HFFc6 (cell line): ENCODE measurements around the gene MKI67. TPM values are rescaled to one million over a fixed set of nuclear protein-coding genes. Genes with fewer than 3 reads are reported as not detected.

Experiments used
- DNase-seq: peaks from one replicate; pipeline ENCODE4 v3.0.0-alpha.2; 2018
- H3K27ac Mint-ChIP-seq: 2 replicates; pipeline ENCODE4 v1.8.0; 2020; ENCODE audit warnings: mild to moderate bottlenecking, mixed read lengths
- H3K27me3 Mint-ChIP-seq: 2 replicates; pipeline ENCODE4 v1.8.0; 2021; ENCODE audit warnings: mild to moderate bottlenecking, moderate library complexity, mixed read lengths; ENCODE audit not compliant: insufficient read depth
- H3K36me3 Mint-ChIP-seq: 2 replicates; pipeline ENCODE4 v1.8.0; 2021; ENCODE audit warnings: low read depth, mixed read lengths
- H3K4me1 Mint-ChIP-seq: 2 replicates; pipeline ENCODE4 v1.8.0; 2020; ENCODE audit warnings: low read depth, mixed read lengths
- H3K4me3 Mint-ChIP-seq: 2 replicates; pipeline ENCODE4 v1.8.0; 2020; ENCODE audit warnings: mild to moderate bottlenecking, moderate library complexity, mixed read lengths
- H3K9me3 Mint-ChIP-seq: 2 replicates; pipeline ENCODE4 v1.8.0; 2020; ENCODE audit warnings: mild to moderate bottlenecking, mixed read lengths
- total RNA-seq, 6 experiments: library from RNA; stranded (reverse); fragmentation: NEBNext Ultra II Directional; extraction: Animal tissue kit (Norgen Biotek cat#: 25700); gene quantifications; 2 replicates in 1 of 6; 3 replicates in 5 of 6; pipeline ENCODE4 v1.2.3, GENCODE V29; 2021
- TF ChIP-seq, protein P1 (sequence below): fragments of 200-600 bp; sonication (generic); IDR thresholded peaks from 2 replicates; pipeline ENCODE4 v1.5.0; 2021; ENCODE audit warnings: antibody characterized with exemption, mild to moderate bottlenecking

Gene MKI67
- total RNA-seq, 6 experiments from 2014 or later = 38.2 to 77.0 (median 70.0) TPM

DNA sequence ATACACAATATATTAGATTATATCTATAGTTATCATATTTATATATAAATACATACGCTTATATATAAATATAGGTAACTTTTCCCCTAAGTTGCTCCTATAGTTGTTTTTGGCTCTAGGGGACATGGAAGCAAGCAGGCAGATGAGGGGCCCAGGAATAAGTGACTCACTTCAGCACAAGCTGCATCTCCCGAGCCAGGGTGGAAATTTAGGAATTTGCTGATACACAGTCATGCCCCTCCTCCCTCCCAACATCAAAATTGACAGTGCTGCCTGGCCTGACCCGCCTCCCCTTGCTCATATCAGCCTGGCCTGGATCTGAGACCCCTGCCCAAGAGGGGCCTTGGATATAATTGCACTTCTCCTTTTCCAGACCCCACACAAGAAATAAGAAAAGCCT is 33.8 kb downstream of the MKI67 start:
- no peak for DNase-seq
- Mint-ChIP-seq H3K9me3 (no peaks in the 10 kb centered on the region), H3K36me3 (peaks cover 6% of the 10 kb centered on the region; the same call in 1 of the 2 replicates), H3K27me3 (peaks cover 9% of the 10 kb centered on the region), H3K4me1 (no peaks in the 10 kb centered on the region; the same call in 1 of the 2 replicates), H3K27ac (no peak overlapping the region), H3K4me3 (no peak overlapping the region)
- TF ChIP-seq, protein P1, sequence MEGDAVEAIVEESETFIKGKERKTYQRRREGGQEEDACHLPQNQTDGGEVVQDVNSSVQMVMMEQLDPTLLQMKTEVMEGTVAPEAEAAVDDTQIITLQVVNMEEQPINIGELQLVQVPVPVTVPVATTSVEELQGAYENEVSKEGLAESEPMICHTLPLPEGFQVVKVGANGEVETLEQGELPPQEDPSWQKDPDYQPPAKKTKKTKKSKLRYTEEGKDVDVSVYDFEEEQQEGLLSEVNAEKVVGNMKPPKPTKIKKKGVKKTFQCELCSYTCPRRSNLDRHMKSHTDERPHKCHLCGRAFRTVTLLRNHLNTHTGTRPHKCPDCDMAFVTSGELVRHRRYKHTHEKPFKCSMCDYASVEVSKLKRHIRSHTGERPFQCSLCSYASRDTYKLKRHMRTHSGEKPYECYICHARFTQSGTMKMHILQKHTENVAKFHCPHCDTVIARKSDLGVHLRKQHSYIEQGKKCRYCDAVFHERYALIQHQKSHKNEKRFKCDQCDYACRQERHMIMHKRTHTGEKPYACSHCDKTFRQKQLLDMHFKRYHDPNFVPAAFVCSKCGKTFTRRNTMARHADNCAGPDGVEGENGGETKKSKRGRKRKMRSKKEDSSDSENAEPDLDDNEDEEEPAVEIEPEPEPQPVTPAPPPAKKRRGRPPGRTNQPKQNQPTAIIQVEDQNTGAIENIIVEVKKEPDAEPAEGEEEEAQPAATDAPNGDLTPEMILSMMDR = no peak

GRCh38 chr10:128091636-128092210 is 34.5 kb downstream of the MKI67 start:
- TF ChIP-seq, protein P1 = no peak
- DNase-seq = no peak
- no peaks in the 10 kb centered on the region for H3K9me3 Mint-ChIP-seq
- peaks cover 8% of the 10 kb centered on the region for H3K27me3 Mint-ChIP-seq
- H3K4me1 Mint-ChIP-seq = peaks cover 6% of the 10 kb centered on the region
- no peak overlapping the region for H3K4me3 Mint-ChIP-seq
- H3K36me3 Mint-ChIP-seq = peaks cover 6% of the 10 kb centered on the region; the same call in 1 of the 2 replicates
- no peak overlapping the region for H3K27ac Mint-ChIP-seq

DNA sequence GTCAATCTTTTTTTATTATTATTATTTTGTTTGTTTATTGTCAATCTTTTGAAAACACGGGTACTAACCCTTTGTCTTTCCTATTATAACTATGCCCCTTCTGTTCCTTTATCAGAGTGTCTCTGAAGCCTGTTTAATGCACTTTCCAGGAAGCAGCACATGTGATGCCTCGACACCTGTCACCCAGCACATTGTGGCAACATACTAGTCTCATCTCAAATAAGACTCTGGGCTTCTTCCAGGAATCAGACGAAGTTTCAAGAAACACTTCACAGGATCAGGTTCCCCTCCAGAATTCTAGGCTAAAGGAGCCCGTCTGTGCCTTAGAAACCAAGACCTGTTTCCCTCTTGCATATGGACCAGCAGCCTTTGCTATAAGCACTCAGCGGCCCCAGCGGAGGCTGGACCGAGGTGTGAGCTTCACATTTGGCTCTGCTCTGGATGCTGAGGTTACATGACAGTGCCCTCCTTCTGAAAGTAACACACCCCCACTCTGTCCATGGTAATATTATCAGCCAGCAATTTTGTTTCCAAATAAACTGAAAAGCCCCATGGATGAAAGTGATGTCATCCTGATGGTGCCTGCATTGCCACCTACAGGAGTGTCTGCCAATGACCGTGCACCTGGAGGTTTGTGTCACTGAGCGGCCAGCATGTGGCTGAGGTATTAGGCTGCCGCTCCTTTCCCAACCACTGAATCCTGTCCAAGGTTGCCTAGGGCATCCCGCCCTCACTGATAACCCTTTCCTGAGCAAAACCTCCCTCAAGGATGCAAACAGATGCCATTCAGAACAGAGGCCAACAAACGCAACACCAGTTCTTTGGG is 38.1 kb downstream of the MKI67 start:
- H3K27me3 Mint-ChIP-seq = peaks cover 24% of the 10 kb centered on the region
- TF ChIP-seq, protein P1 = peak; percentile 19; the same call in 1 of the 2 replicates
- H3K27ac Mint-ChIP-seq = no peak overlapping the region
- peak; percentile 1 for DNase-seq
- H3K36me3 Mint-ChIP-seq = no peaks in the 10 kb centered on the region
- peaks cover 13% of the 10 kb centered on the region for H3K4me1 Mint-ChIP-seq
- no peaks in the 10 kb centered on the region for H3K9me3 Mint-ChIP-seq
- no peak overlapping the region for H3K4me3 Mint-ChIP-seq

DNA sequence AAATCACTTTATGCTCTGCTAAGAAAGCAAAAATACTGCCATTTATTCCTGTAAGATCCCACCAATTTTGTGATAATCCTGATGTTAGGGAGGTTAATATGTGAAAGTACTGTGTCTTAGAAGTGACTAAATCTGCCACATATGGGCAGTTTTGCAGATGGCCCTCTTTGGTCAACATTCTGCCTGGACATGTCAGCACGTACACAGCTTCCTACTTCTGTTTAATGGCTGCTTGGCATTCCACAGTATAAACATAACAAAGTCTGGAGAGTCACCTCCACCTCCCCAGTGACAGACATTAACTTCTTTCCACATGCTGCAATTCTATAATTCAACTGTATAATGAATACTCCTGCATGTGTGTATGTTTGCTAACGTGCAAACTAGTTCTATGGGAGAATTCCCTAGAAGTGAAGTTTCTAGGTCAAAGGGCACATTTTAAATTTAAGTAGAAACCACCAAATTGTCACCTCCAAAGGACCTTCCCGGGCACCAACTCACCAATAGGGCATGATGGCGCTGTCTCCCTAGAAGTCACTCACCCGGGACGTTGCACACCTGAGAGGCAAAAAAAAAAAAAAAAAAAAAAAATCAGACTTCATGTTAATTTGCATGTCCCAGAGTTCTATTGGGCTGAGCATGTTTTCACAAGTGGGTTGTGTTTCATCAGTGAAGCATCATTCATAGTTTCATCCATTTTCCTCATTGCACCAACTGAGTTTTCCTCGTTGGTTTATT is 38.9 kb downstream of the MKI67 start:
- Mint-ChIP-seq H3K27me3 (peaks cover 24% of the 10 kb centered on the region), H3K9me3 (no peaks in the 10 kb centered on the region), H3K4me1 (peaks cover 13% of the 10 kb centered on the region), H3K27ac (no peak overlapping the region), H3K4me3 (no peak overlapping the region), H3K36me3 (no peaks in the 10 kb centered on the region)
- TF ChIP-seq, protein P1 = no peak
- DNase-seq = no peak

DNA sequence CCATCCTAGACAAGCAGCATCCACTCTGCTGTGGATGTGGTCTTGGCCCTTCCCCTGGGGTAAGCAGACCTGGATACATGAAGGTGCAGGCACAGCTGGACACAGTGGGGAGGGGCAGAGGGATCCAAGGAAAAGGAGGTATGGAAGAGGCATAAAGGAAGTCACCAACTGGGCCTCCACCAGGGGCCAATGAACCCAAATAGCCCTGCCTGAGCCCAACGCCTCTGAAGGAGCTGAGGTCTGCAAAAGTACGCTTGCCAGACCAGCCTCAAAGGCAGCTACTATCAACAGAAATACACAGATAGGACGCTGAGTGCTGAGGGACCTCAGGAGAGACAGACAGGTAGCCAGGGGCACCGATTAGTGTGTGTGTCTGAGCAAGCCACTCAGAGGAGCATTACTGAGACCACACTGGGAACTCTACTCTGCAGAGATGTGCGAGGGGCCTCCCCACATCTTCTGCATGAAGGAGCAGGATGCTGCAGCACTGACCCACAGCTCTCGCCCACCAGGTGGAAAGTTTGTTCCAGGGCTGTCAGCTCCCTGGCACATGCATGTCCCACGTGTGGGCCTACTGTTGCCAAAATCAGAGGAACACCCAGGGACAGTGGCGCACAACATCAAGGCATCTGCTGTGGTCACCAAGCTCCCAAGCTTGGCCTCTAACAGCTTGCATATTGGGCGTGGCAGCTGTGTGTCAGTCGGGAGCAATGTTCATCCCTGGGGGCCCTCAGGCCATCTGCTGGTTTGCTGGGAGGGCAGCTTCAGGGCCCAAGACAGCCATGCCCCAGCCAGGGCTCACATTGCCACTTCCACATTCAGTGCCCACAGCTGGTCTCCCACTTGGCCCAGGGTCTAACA is 40.0 kb downstream of the MKI67 start:
- Mint-ChIP-seq H3K27ac (no peak overlapping the region), H3K9me3 (no peaks in the 10 kb centered on the region), H3K4me3 (no peak overlapping the region), H3K36me3 (no peaks in the 10 kb centered on the region), H3K27me3 (peaks cover 25% of the 10 kb centered on the region), H3K4me1 (peaks cover 13% of the 10 kb centered on the region)
- TF ChIP-seq, protein P1 = no peak
- no peak for DNase-seq
